ENCODE data around the gene ARHGEF11.

The ARHGEF11 gene

GRCh38 chr1:157042846-157043245 is 2.7 kb downstream of the ARHGEF11 start:
- TF ChIP-seq CTCF (conservative IDR thresholded peaks at IDR 0.05; ENCODE audit: low read depth, low read length): no peak
- no peak overlapping the region for H3K4me3 ChIP-seq (IDR thresholded peaks at IDR 0.05; ENCODE audit: insufficient read depth, low read depth, low read length)
- no peak overlapping the region for H3K9ac ChIP-seq
- H3K36me3 ChIP-seq (ENCODE audit: insufficient read depth): no peaks in the 10 kb centered on the region
- H3K4me2 ChIP-seq: peak overlapping the region; percentile 76; the same call in 1 of the 2 replicates
- no peaks in the 10 kb centered on the region for H3K27me3 ChIP-seq (ENCODE audit: insufficient read depth, low read depth)
- H3K27ac ChIP-seq: no peak overlapping the region
- no peak overlapping the region for H2AFZ ChIP-seq (ENCODE audit: low read depth)
- peaks cover 7% of the 10 kb centered on the region; the same call in 1 of the 2 replicates for H3K79me2 ChIP-seq (ENCODE audit: insufficient read depth, low read depth)
- H4K20me1 ChIP-seq (ENCODE audit: insufficient read depth): no peaks in the 10 kb centered on the region
- peaks cover 48% of the 10 kb centered on the region for H3K4me1 ChIP-seq (ENCODE audit: low read depth, poor library complexity, severe bottlenecking)

GRCh38 chr1:157040802-157041201 is 4.7 kb downstream of the ARHGEF11 start:
- H3K36me3 ChIP-seq (ENCODE audit: insufficient read depth): no peaks in the 10 kb centered on the region
- no peak overlapping the region for H3K27ac ChIP-seq
- no peaks in the 10 kb centered on the region for H3K27me3 ChIP-seq (ENCODE audit: insufficient read depth, low read depth)
- H3K4me3 ChIP-seq (IDR thresholded peaks at IDR 0.05; ENCODE audit: insufficient read depth, low read depth, low read length): no peak overlapping the region
- H2AFZ ChIP-seq (ENCODE audit: low read depth): no peak overlapping the region
- no peak for TF ChIP-seq CTCF (conservative IDR thresholded peaks at IDR 0.05; ENCODE audit: low read depth, low read length)
- H3K79me2 ChIP-seq (ENCODE audit: insufficient read depth, low read depth): peaks cover 12% of the 10 kb centered on the region; the same call in 1 of the 2 replicates
- no peaks in the 10 kb centered on the region for H4K20me1 ChIP-seq (ENCODE audit: insufficient read depth)
- H3K4me2 ChIP-seq: no peak overlapping the region
- peaks cover 42% of the 10 kb centered on the region for H3K4me1 ChIP-seq (ENCODE audit: low read depth, poor library complexity, severe bottlenecking)
- H3K9ac ChIP-seq: no peak overlapping the region

- no peaks in the 10 kb centered on the region for H4K20me1 ChIP-seq (ENCODE audit: insufficient read depth)
- H3K4me1 ChIP-seq (ENCODE audit: low read depth, poor library complexity, severe bottlenecking): peaks cover 3% of the 10 kb centered on the region
- no peak overlapping the region for H2AFZ ChIP-seq (ENCODE audit: low read depth)
- no peak for TF ChIP-seq CTCF (conservative IDR thresholded peaks at IDR 0.05; ENCODE audit: low read depth, low read length)
- H3K4me2 ChIP-seq: no peak overlapping the region
- H3K36me3 ChIP-seq (ENCODE audit: insufficient read depth): no peaks in the 10 kb centered on the region
- H3K27ac ChIP-seq: no peak overlapping the region
- H3K9ac ChIP-seq: no peak overlapping the region
- H3K4me3 ChIP-seq (IDR thresholded peaks at IDR 0.05; ENCODE audit: insufficient read depth, low read depth, low read length): no peak overlapping the region
- H3K79me2 ChIP-seq (ENCODE audit: insufficient read depth, low read depth): 0 out of 2 replicates have a peak, but pooled peaks cover 5% of the 10 kb centered on the region
- H3K27me3 ChIP-seq (ENCODE audit: insufficient read depth, low read depth): no peaks in the 10 kb centered on the region
These were observed 10.4 kb downstream of the ARHGEF11 start for GRCh38 chr1:157035121-157035520.

GRCh38 chr1:157034137-157034800 is 11.3 kb downstream of the ARHGEF11 start:
- no peak overlapping the region for H2AFZ ChIP-seq (ENCODE audit: low read depth)
- no peak overlapping the region for H3K27ac ChIP-seq
- H3K4me2 ChIP-seq: no peak overlapping the region
- H3K4me3 ChIP-seq (IDR thresholded peaks at IDR 0.05; ENCODE audit: insufficient read depth, low read depth, low read length): no peak overlapping the region
- H3K79me2 ChIP-seq (ENCODE audit: insufficient read depth, low read depth): 0 out of 2 replicates have a peak, but pooled peaks cover 5% of the 10 kb centered on the region
- H3K4me1 ChIP-seq (ENCODE audit: low read depth, poor library complexity, severe bottlenecking): peaks cover 3% of the 10 kb centered on the region
- H3K36me3 ChIP-seq (ENCODE audit: insufficient read depth): no peaks in the 10 kb centered on the region
- H3K9ac ChIP-seq: no peak overlapping the region
- no peak for TF ChIP-seq CTCF (conservative IDR thresholded peaks at IDR 0.05; ENCODE audit: low read depth, low read length)
- H3K27me3 ChIP-seq (ENCODE audit: insufficient read depth, low read depth): no peaks in the 10 kb centered on the region
- no peaks in the 10 kb centered on the region for H4K20me1 ChIP-seq (ENCODE audit: insufficient read depth)
